K562 (cell line): Measurements from ENCODE around the gene NEUROD4. TPM values are rescaled to one million over a fixed set of nuclear protein-coding genes. Genes with fewer than 3 reads are reported as not detected.
A peak's percentile ranks its signal among the peaks of the same experiment; 100 is the strongest.

Source experiments
- AFF1 ChIP-seq, 2 experiments: fragments of 450-650 bp; IDR thresholded peaks; 2 replicates each; pipeline ENCODE4 v1.6.1; 2018; ENCODE audit warnings: mild to moderate bottlenecking in 2 of 2, low read depth in 1 of 2; ENCODE audit not compliant: partially characterized antibody in 2 of 2
- CHD7 ChIP-seq: fragments of 200-600 bp; sonication (generic); IDR thresholded peaks from one replicate; pipeline ENCODE4 v1.6.1; 2012; ENCODE audit warnings: mild to moderate bottlenecking, low read depth, low read length, inconsistent platforms
- POLR2B ChIP-seq: fragments of 450-650 bp; IDR thresholded peaks from 2 replicates; pipeline ENCODE4 v1.6.1; 2018; ENCODE audit warnings: low read depth; ENCODE audit not compliant: partially characterized antibody
- POLR2G ChIP-seq: fragments of 200-400 bp; formaldehyde crosslinking; IDR thresholded peaks from 2 replicates; pipeline ENCODE4 v1.6.1; 2017; ENCODE audit warnings: low read depth, mild to moderate bottlenecking, antibody characterized with exemption, low read length, moderate library complexity
- THRA ChIP-seq: fragments of 450-650 bp; IDR thresholded peaks from 2 replicates; pipeline ENCODE4 v1.6.1; 2017; ENCODE audit warnings: mild to moderate bottlenecking, moderate library complexity
- ZBTB5 ChIP-seq: fragments of 450-650 bp; IDR thresholded peaks from 2 replicates; pipeline ENCODE4 v1.6.1; 2017; ENCODE audit warnings: antibody characterized with exemption
- ZNF134 ChIP-seq: fragments of 250-450 bp; sonication (Bioruptor Pico); conservative IDR thresholded peaks from 2 replicates; pipeline ENCODE4 v1.4.0; 2020
- ZNF561 ChIP-seq: fragments of 450-650 bp; formaldehyde crosslinking; conservative IDR thresholded peaks from 2 replicates; pipeline ENCODE4 v1.4.0; 2020; ENCODE audit warnings: mild to moderate bottlenecking, moderate library complexity
- ZNF778 ChIP-seq: fragments of 450-650 bp; formaldehyde crosslinking; IDR thresholded peaks from 2 replicates; pipeline ENCODE4 v1.4.0; 2020; ENCODE audit warnings: mild to moderate bottlenecking, moderate library complexity
- polyA plus RNA-seq, 8 experiments: library from polyadenylated mRNA; depleted of rRNA in 4 of 8; stranded (reverse) in 5 of 8; unstranded in 3 of 8; fragments of >200 nt; fragmentation: Nextera tagmentation in 2 of 8; fragmentation: Illumina TruSeq in 1 of 8; extraction: Ambion mirVana in 2 of 8; extraction: Trizol in 1 of 8; gene quantifications; 2 replicates each; pipeline versions ENCODE4 v1.2.1 to v1.2.3, GENCODE V29; 2011 to 2014; ENCODE audit warnings: inconsistent platforms in 1 of 8, missing spikeins in 1 of 8
- total RNA-seq, 7 experiments: library from RNA; depleted of rRNA in 6 of 7; stranded (reverse); fragments of >200 nt in 6 of 7; fragmentation: Illumina TruSeq in 2 of 7; extraction: Trizol in 2 of 7; gene quantifications; 2 replicates each; pipeline versions ENCODE4 v1.2.1 to v1.2.3, GENCODE V29; 2011 to 2021; ENCODE audit warnings: low replicate concordance in 1 of 7

The NEUROD4 gene
- total and polyA plus RNA-seq, 9 of the 15 experiments (the other 6 are each of a cell fraction or from before 2014, with no cell fraction given), result not detected

GRCh38 chr12:55019784-55020183 lies at the start of gene NEUROD4 (continued):
- TF ChIP-seq CHD7 (no peak), ZNF561 (CRISPR knock-in tag) (no peak), ZBTB5 (no peak), POLR2G (no peak), ZNF778 (CRISPR knock-in tag) (no peak), AFF1 (IDR thresholded peaks at IDR 0.05; ENCODE audit: low read depth in 1 of 2, partially characterized antibody in 2 of 2) (peak in 1 of 2 experiments; percentile 99), ZNF134 (CRISPR knock-in tag) (no peak), THRA (no peak), POLR2B (no peak)
